Thoracic aorta (tissue), 2 donors: ENCODE measurements around the gene NHP2. TPM values are rescaled to one million over a fixed set of nuclear protein-coding genes. Genes with fewer than 3 reads are reported as not detected.

Experiments
- ATAC-seq: fragments of 150-250 bp; one replicate; pipeline ENCODE4 v1.8.0; 2017; ENCODE audit warnings: low read depth; ENCODE audit not compliant: insufficient number of reproducible peaks, low FRiP score
- DNase-seq: peaks from one replicate; pipeline ENCODE4 v3.0.0-alpha.2; 2020; ENCODE audit warnings: low spot score
- H3K27ac ChIP-seq, 2 donors: fragments of 200-600 bp; sonication (generic); 1 replicate in 1 of 2; 2 replicates in 1 of 2; pipeline ENCODE4 v1.5.1; 2016; ENCODE audit warnings: mild to moderate bottlenecking in 2 of 2, moderate library complexity in 2 of 2
- H3K27me3 ChIP-seq: fragments of 200-600 bp; sonication (generic); replicated peaks from 2 replicates; pipeline ENCODE4 v1.6.0; 2016; ENCODE audit warnings: mild to moderate bottlenecking; ENCODE audit not compliant: insufficient read depth
- H3K36me3 ChIP-seq: fragments of 200-600 bp; sonication (generic); one replicate; pipeline ENCODE4 v1.5.1; 2016
- H3K4me1 ChIP-seq, 2 donors: fragments of 200-600 bp; sonication (generic); 1 replicate in 1 of 2; 2 replicates in 1 of 2; pipeline versions ENCODE4 v1.5.1 to v1.6.0; 2016; ENCODE audit warnings: low read depth in 2 of 2, mild to moderate bottlenecking in 1 of 2; ENCODE audit not compliant: control insufficient read depth in 1 of 2
- H3K4me3 ChIP-seq: fragments of 200-600 bp; sonication (generic); 2 replicates; pipeline ENCODE4 v1.5.1; 2016; ENCODE audit warnings: mild to moderate bottlenecking
- H3K9me3 ChIP-seq: fragments of 200-600 bp; sonication (generic); 2 replicates; pipeline ENCODE4 v1.5.1; 2016
- CTCF ChIP-seq: fragments of 200-600 bp; sonication (generic); IDR thresholded peaks from one replicate; pipeline ENCODE4 v1.5.1; 2019; ENCODE audit warnings: antibody characterized with exemption
- total RNA-seq, 2 donors: library from RNA; depleted of rRNA; stranded (reverse); fragments of >200 nt; gene quantifications; one replicate each; pipeline versions ENCODE4 v1.1.0 to v1.2.3, GENCODE V29; 2016

The NHP2 gene
- total RNA-seq, 2 donors from 2014 or later: 99.4 to 107 TPM

- TF ChIP-seq CTCF: no peak
- no peak overlapping the region for H3K27ac ChIP-seq
- ATAC-seq: no peak
- no peaks in the 10 kb centered on the region for H3K27me3 ChIP-seq
- peaks cover 11 to 20% of the 10 kb centered on the region in 2 donors for H3K4me1 ChIP-seq
- H3K4me3 ChIP-seq: no peak overlapping the region
- no peak for DNase-seq
- H3K9me3 ChIP-seq: no peaks in the 10 kb centered on the region
- peaks cover 40% of the 10 kb centered on the region for H3K36me3 ChIP-seq
Observed at GRCh38 chr5:178150977-178151734, 2.5 kb downstream of the NHP2 start.

DNA sequence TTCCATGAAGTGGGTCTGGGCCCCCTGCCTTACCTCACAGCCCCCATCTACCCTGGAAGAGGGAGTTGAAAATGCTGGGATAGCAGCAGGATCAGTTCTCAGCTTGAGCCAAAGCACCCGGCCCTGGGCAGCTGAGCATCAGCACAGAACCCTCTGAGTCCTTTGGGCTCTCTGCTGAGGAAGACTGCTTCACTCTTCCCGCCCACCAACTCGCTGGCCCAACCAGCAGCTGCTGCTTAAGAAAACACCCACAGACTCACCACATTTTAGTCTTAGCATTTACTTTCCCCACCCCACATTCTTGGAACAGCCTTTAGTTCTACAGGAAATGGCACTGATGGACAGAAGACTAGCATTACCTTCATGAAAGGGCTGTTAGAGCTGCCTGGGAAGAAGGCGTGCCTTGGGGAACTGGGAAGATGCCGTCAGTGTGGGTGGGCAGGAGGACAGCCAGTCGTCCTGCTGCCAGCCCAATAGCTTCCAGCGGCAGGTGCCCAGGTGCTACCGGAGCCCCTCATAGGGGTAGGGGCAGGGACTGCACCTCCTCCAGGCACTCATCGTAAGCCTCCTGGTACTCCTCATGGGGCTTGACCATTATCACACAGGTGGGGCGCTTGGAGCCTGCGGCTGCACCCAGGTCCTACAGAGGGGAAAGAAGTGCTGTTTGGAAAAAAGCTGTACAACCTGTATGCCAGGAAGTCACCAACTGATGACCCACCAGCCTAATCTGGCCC lies 4.3 kb downstream of the NHP2 start:
- no peaks in the 10 kb centered on the region for H3K27me3 ChIP-seq
- DNase-seq (no peak), ATAC-seq (no peak)
- no peak overlapping the region for H3K4me3 ChIP-seq
- no peak for TF ChIP-seq CTCF
- peaks cover 46% of the 10 kb centered on the region for H3K36me3 ChIP-seq
- H3K27ac ChIP-seq: no peak overlapping the region
- no peaks in the 10 kb centered on the region for H3K9me3 ChIP-seq
- H3K4me1 ChIP-seq: peaks cover 11 to 20% of the 10 kb centered on the region in 2 donors

DNA sequence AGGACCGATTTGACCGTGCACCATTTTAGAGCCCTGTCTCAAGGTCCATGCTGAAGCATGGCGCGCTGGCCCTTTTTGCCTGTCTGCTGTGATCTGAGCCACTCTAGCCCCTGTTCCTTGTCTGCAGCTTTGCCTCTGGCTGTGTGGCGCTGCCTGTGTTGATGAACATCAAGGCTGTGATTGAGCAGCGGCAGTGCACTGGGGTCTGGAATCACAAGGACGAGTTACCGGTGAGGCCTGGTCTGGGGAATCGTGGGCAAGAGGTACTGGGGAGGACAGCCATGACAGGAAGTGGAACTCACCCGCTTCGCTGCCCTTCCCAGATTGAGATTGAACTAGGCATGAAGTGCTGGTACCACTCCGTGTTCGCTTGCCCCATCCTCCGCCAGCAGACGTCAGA lies 6.3 kb downstream of the NHP2 start:
- H3K27ac ChIP-seq: no peak overlapping the region
- ATAC-seq (no peak), DNase-seq (no peak)
- H3K36me3 ChIP-seq: peaks cover 66% of the 10 kb centered on the region
- H3K9me3 ChIP-seq: no peaks in the 10 kb centered on the region
- peaks cover 3 to 12% of the 10 kb centered on the region in 2 donors for H3K4me1 ChIP-seq
- H3K4me3 ChIP-seq: no peak overlapping the region
- no peaks in the 10 kb centered on the region for H3K27me3 ChIP-seq
- no peak for TF ChIP-seq CTCF

DNA sequence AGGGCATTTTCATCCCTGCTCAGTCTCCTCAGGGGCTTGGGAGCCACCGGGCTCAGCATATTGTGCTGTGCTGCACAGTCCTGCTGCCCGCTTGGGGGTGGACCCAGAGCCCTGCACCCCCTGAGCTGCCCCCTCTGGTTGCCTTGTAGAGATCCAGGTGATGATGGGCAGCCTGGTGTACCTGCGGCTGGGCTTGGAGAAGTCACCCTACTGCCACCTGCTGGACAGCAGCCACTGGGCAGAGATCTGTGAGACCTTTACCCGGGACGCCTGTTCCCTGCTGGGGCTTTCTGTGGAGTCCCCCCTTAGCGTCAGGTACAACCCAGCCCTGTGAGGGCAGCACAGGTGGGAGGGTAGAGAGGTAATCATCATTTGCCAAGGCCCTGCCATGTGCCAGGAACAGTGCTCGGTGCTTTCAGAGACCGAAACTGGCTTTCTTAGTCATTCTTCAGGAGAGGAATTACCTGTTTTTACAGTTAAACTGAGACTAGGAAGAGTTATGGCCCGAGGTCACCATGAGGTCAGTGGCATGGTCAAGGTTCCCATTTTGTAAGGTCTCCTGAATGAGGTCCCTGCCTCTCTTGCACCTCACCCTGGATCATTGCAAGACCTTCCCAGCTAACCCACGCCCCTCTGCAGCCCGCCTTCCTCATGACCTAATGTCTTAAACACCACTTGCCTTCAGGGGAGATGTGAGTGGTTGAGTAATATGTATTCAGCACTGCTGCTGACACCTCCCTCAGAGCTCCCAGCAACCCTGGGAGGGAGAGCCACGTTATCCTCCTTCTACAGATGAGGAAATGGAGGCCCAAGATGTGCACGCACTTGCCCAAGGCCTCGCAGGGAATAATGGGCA lies 7.5 kb downstream of the NHP2 start:
- no peak for ATAC-seq
- DNase-seq: no peak
- Histone ChIP-seq H3K36me3 (peaks cover 72% of the 10 kb centered on the region), H3K4me3 (no peak overlapping the region), H3K4me1 (peaks cover 0 to 2% of the 10 kb centered on the region in 2 donors), H3K27ac (no peak overlapping the region), H3K27me3 (no peaks in the 10 kb centered on the region), H3K9me3 (no peaks in the 10 kb centered on the region)
- TF ChIP-seq CTCF: peak; percentile 44

GRCh38 chr5:178143901-178144300 lies 9.8 kb downstream of the NHP2 start:
- Histone ChIP-seq H3K4me1 (no peaks in the 10 kb centered on the region), H3K27me3 (no peaks in the 10 kb centered on the region), H3K9me3 (no peaks in the 10 kb centered on the region), H3K4me3 (no peak overlapping the region), H3K36me3 (peaks cover 59% of the 10 kb centered on the region), H3K27ac (no peak overlapping the region)
- DNase-seq (no peak), ATAC-seq (no peak)
- TF ChIP-seq CTCF: no peak
